Astrocyte of the hippocampus (primary cell): ENCODE data around the gene RPS15.

Source experiments
- DNase-seq: peaks from one replicate; pipeline ENCODE4 v3.0.0; 2011; ENCODE audit warnings: low read depth, low spot score

Gene RPS15

DNA sequence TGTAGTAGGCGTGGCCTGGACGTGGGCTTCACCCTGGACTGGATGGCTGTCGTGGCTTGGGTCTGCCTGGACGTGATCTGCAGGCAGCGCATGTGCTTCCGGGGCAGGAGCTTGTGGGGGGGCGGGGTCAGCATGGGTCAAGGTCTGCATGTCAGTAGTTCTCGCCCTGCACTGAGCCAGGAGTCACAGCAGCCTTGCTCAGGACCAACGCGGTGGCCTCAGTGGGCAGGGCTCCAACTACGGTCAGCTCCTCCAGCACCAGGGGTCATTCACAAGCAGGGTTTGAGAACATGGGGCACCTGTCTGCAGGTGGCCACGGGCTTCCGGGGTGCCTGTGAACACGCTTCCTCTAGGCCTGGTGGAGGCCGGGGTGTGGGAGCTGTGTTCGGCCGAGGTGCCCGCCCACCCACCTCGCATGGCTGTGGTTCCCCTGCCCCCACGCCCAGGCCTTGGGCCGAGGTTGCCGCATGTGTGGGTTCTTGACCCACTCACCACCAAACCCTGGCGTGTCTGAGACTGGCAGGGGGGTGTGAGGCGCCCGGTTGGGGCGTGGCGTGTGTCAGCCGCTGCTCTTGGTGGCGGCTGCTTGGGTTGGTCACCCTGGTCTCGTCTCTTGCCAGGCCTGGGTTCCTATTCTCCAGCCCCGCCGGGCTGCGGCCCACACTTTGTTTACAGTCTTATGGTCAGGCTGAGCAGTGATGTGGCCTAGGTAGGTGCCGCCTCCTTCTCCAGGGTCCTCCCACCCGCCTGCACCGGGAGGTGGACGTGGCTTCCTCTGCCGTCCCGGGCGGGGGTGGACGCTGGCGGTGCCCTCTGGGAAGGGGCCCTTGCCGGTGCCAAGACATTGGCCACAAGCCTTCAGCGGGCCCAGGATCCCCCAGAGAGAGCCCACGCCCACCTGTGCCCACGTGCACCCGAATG lies 4.8 kb upstream of the RPS15 start:
- no peak for DNase-seq

- DNase-seq, result no peak
Measured at GRCh38 chr19:1434040-1434366, 4.2 kb upstream of the RPS15 start.

GRCh38 chr19:1434577-1435060 lies 3.6 kb upstream of the RPS15 start:
- no peak for DNase-seq

DNA sequence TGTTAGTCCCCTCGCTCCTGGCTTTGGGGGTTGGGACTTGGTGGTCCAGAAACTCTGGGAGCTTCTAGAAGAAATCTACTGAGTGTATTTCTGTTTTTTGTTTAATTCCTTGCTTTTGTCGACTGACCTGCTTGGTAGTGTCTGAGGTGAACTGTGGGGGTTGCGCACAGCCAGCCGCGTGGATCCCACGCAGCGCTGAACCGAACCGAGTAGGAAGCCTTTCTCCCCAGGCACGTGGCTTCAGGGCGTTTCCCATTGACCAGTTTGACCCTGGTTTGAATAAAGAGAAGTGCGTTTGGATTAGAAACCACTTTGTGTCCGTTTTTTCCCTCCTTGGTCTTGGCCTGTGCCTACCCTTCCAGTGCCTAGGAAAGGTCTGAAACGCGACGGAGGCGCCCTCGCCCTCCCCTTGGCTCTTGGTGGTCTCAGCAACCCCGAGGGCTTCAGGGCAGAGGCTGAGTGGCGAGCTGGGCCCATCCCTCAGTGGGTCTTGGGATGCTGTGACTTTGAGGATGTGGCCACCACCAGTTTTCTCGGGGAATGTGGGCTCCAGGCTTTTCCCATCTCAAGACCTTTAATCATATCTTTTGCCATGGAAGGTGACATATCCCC lies 2.7 kb upstream of the RPS15 start:
- DNase-seq, result no peak

DNA sequence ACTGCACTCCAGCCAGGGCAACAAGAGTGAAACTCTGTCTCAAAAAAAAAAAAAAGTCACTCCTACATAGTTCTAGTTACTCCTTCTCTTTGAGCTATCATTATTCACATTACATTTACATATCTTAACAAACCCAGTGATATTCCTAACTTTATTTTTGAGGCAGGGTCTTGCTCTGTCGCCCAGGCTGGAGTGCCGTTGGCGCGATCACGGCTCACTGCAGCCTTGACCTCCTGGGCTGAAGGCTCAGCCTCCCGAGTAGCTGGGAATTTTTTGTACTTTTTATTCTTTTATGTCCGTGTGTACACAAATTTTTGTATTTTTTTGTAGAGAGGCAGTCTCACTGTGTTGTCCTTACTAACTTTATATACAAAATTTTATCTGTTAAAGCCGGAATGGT lies 587 bp upstream of the RPS15 start:
- no peak for DNase-seq

- no peak for DNase-seq
Measured at GRCh38 chr19:1438933-1439354, 748 bp downstream of the RPS15 start.

GRCh38 chr19:1439525-1440417 lies 1.6 kb downstream of the RPS15 start:
- peak; percentile 32 for DNase-seq

GRCh38 chr19:1440418-1440801 lies 2.2 kb downstream of the RPS15 start:
- no peak for DNase-seq

GRCh38 chr19:1441022-1441426 lies 2.8 kb downstream of the RPS15 start:
- no peak for DNase-seq

GRCh38 chr19:1441677-1442438 lies 3.7 kb downstream of the RPS15 start:
- no peak for DNase-seq

- DNase-seq, result peak; percentile 88
Measured at GRCh38 chr19:1445185-1445931, 7.2 kb downstream of the RPS15 start.

- peak; percentile 86 for DNase-seq
Measured at GRCh38 chr19:1445932-1446712, 7.9 kb downstream of the RPS15 start.

DNA sequence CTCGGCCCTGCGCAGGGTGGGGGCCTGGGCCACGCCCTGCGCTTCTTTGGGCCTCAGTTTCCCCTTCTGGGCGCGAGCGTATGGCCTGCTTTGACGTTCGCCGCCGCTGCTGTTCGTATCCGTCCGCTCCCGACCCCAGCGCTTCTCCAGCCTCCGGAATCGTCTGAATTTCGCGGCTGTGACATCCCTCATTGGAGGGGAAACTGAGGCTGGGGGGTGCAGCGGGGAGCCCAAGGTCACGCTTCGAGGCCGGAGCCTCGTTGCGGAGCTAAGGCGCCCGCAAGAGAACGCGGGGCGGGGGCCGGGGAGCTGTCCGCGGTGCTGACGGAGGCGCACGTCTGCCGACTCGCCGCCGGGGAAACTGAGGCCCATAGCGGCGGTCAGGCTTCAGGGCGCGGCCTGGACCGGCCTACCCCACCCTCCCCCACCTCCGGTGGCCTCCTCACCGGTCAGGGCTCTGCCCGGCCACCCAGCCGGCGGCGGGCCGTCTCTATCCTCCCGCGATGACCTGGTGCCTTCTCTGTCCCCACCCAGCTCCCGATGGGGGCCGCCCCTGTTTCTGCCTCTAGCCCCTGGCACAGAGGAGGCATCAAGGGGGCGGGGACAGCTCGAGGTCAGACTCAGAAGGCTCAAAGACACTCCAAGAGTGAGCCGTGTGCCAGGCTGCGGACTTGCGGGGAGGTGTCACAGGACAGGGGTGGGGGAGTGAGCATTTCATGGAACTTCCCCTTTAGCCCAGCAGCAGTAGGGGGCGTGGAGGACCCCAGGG lies 8.7 kb downstream of the RPS15 start:
- DNase-seq, result peak; percentile 50

- no peak for DNase-seq
Measured at GRCh38 chr19:1447504-1447903, 9.3 kb downstream of the RPS15 start.

DNA sequence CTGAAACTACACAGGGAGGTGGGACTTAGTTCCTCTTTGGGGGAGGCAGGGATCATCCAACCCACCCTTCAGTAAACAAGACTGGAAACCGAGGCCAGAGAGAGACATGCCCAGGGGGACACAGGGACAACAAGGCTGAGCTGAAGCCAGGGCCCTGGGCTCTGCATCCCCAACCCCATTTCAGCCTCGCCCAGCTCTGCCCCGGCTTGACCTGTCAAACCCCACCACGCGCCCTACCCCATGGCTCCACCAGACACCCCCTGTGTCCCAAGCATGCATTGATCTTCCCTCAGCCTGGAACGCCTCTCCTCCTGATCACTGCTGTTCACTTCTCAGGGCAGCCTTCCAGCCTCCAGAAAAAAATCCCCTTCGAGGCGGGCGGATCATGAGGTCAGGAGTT lies 9.7 kb downstream of the RPS15 start:
- no peak for DNase-seq

- DNase-seq, result peak; percentile 89
Measured at GRCh38 chr19:1449467-1450442, 11.6 kb downstream of the RPS15 start, which contains the start of gene APC2. Gene APC2, plus strand, starts transcription at chr19:1450121. Its CDS starts 2,881 bp downstream, at chr19:1453002.
